Stimulated activated CD8-positive, alpha-beta memory T cell treated with anti-CD3 and anti-CD28 coated beads, Interleukin-7, amount 100 ng/mL, for 1 hour (primary cell): ENCODE data around the gene ARHGAP26.

Source experiments
- DNase-seq, 2 donors: peaks; one replicate each; pipeline ENCODE4 v3.0.0-alpha.2; 2020; ENCODE audit warnings: low read depth in 2 of 2

The ARHGAP26 gene

GRCh38 chr5:143241892-143242291 is 471.7 kb downstream of the ARHGAP26 start:
- DNase-seq = no peak

DNA sequence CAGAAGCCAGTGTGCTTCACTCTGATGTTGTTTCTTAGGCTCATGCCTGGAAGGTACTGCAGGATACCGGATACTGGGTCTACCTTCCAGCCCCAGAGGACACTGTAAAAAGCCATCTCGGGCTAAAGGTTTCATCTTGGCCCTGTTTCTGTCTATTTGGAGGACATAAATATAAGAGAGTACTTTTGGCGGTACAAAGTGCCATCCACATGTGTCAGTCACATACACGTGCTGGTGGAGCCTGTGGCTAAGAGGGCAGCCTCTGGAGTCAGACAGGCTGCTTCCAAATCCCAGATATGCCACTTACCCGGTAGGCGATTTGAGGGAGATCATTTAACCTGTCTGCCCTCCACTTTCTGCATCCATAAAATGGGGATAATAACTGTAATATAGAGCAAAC is 472.9 kb downstream of the ARHGAP26 start:
- no peak for DNase-seq

GRCh38 chr5:143244000-143244736 is 474.0 kb downstream of the ARHGAP26 start:
- no peak for DNase-seq

DNA sequence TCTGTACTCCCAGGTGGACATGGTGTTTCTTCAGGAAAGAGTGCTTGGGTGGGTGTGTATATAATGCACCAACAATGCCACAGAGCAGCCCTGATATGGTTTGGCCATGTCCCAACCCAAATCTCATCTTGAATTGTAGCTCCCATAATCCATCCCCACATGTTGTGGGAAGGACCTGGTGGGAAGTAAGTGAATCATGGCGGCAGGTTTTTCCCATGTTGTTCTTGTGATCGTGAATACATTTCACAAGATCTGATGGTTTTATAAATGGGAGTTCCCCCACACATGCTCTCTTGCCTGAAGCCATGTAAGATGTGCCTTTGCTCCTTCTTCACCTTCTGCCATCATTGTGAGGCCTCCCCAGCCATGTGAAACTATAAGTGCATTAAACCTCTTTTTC is 474.8 kb downstream of the ARHGAP26 start:
- no peak for DNase-seq

- no peak for DNase-seq
Measured at GRCh38 chr5:143245929-143246561, 475.9 kb downstream of the ARHGAP26 start.

GRCh38 chr5:143247134-143247815 is 477.1 kb downstream of the ARHGAP26 start:
- no peak for DNase-seq

- no peak for DNase-seq
Measured at GRCh38 chr5:143248391-143248790, 478.2 kb downstream of the ARHGAP26 start.

- no peak for DNase-seq
Measured at GRCh38 chr5:143248822-143249579, 478.8 kb downstream of the ARHGAP26 start.

GRCh38 chr5:143249851-143250250 is 479.7 kb downstream of the ARHGAP26 start:
- DNase-seq = no peak

DNA sequence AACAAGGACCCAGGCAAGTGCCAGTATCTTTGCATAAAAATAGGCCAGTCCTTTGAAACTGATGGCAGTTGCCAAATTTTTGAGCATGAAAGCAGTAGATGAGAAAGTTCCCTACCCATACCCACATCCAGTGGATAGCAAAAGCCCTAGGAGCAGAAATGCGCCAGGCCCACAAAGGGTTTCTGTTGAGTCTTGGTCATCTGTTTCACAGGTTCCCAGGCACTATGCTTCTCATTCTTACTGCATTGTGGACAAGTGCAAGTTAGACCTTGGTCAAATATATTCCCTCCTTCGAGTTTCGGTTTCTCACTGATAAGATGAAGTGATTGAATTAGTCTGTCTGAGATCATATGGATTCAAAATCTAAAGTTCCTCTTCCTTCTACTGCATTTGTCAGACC is 481.0 kb downstream of the ARHGAP26 start:
- no peak for DNase-seq

GRCh38 chr5:143251946-143252345 is 481.8 kb downstream of the ARHGAP26 start:
- no peak for DNase-seq

GRCh38 chr5:143254819-143255218 is 484.6 kb downstream of the ARHGAP26 start:
- no peak for DNase-seq

- no peak for DNase-seq
Measured at GRCh38 chr5:143258559-143259253, 488.5 kb downstream of the ARHGAP26 start.

GRCh38 chr5:143259254-143259605 is 489.1 kb downstream of the ARHGAP26 start:
- no peak for DNase-seq

GRCh38 chr5:143261748-143262392 is 491.7 kb downstream of the ARHGAP26 start:
- no peak for DNase-seq

DNA sequence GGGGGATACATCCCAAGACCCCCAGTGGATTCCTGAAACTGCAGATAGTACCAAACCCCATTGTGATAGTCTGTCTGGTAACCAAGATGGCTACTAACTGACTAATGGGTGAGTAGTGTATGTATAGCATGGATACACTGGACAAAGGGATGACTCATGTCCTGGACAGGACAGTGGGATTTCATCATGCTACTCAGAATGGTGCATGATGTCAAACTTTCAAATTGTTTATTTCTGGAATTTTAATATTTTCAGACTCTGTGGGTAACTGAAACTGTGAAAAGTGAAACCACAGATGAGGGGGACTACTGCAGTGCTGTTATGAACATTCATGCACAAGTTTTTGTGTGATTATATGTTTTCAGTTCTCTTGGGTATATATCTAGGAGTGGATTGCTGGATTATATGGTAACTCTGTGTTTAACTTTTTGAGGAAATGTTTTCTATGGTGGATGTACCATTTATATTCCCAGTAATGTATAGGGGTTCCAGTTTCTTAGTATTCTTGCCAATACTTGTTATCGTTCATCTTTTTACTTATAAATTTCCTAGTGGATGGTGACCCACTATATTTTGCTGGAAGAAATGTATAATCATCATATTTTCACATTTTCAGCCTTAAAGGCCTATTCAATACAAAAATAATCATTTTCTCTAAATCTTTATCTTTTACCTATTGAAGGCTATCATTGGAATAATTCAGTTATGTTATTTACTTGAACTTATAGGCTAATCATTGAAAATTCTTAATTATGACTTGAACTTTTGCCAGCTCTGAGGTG is 492.4 kb downstream of the ARHGAP26 start:
- no peak for DNase-seq

DNA sequence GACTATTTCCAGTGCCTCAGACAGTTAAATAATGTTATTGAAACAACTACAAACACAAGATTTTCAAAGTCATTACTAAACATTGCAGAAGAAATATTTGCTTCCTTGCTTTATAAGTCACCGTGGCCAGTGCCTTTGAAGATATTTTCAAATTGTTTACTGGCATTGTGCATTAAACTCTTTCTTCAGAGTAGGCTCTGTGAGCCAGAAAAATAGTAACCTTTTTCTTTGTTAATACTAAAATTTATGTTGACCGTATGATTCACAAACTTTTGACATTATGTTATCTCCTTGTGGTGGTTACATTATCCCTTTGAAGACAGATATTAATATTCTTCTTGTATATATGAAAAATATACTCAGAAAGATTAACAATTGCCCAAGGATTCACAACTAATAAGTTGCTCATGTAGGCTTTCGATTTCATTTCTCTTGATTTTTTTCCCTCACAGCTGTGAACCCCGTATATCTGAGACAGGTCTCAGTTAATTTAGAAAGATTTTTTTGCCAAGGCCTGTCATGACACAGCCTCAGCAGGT is 493.2 kb downstream of the ARHGAP26 start:
- DNase-seq = no peak

GRCh38 chr5:143265995-143266394 is 495.8 kb downstream of the ARHGAP26 start:
- DNase-seq = no peak

- DNase-seq = no peak
Measured at GRCh38 chr5:143267186-143267585, 497.0 kb downstream of the ARHGAP26 start.

DNA sequence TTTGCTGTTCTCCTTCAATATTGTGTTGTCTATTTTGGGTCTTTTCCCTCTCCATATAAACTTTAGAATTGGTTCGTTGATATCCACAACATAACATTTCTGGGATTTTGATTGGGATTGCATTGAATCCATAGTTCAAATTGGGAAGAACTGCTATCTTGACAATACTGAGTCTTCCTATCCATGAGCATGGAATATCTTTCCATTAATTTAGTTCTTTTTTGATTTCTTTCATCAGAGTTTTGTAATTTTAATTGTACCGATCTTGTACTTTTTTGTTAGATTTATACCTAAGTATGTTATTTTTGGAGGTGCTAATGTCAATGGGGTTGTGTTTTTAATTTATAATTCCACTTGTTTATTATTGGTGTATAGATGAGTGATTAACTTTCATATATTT is 498.2 kb downstream of the ARHGAP26 start:
- no peak for DNase-seq
